Adrenal gland (tissue), 12 donors: ENCODE measurements around the gene GCNT3. TPM values are rescaled to one million over a fixed set of nuclear protein-coding genes. Genes with fewer than 3 reads are reported as not detected.
"Not testable (repeated sequence)": the region's sequence is repeated elsewhere in the genome, so short reads cannot be mapped to it uniquely, and the experiment has no call there.

ENCODE experiments used
- DNase-seq, 7 donors: peaks; one replicate each; pipeline ENCODE4 v3.0.0-alpha.2; 2019 to 2020
- H3K27ac ChIP-seq, 5 donors: fragments of 200-600 bp; sonication (generic) in 4 of 5; 1 replicate in 3 of 5; 2 replicates in 2 of 5; pipeline versions ENCODE4 v1.5.1 to v1.8.0; 2016 to 2020; ENCODE audit warnings: mild to moderate bottlenecking in 1 of 5
- H3K27me3 ChIP-seq: fragments of 200-600 bp; 2 replicates; pipeline ENCODE4 v1.8.0; 2021
- H3K36me3 ChIP-seq, 2 donors: fragments of 200-600 bp; replicated peaks in 1 of 2; 1 replicate in 1 of 2; 2 replicates in 1 of 2; pipeline versions ENCODE4 v1.5.1 to v1.8.0; 2018 to 2022
- H3K4me1 ChIP-seq, 2 donors: fragments of 200-600 bp; replicated peaks in 1 of 2; 1 replicate in 1 of 2; 2 replicates in 1 of 2; pipeline versions ENCODE4 v1.5.1 to v1.8.0; 2018 to 2021
- H3K4me3 ChIP-seq, 4 donors: fragments of 200-600 bp; sonication (generic) in 3 of 4; one replicate each; pipeline ENCODE4 v1.5.1; 2016 to 2018
- H3K9me3 ChIP-seq, 3 donors: fragments of 200-600 bp; sonication (generic) in 1 of 3; replicated peaks in 1 of 3; 1 replicate in 2 of 3; 2 replicates in 1 of 3; pipeline versions ENCODE4 v1.5.1 to v1.8.0; 2016 to 2021
- CTCF ChIP-seq, 6 experiments: fragments of 450-650 bp in 4 of 6; fragments of 200-600 bp in 2 of 6; sonication (generic) in 1 of 6; IDR thresholded peaks; 1 replicate in 5 of 6; 2 replicates in 1 of 6; pipeline versions ENCODE4 v1.5.1 to v1.8.0; 2016 to 2021; ENCODE audit warnings: antibody characterized with exemption in 6 of 6, mild to moderate bottlenecking in 2 of 6, moderate library complexity in 1 of 6
- POLR2A ChIP-seq, 2 donors: fragments of 450-650 bp; IDR thresholded peaks; one replicate each; pipeline ENCODE4 v1.6.1; 2017; ENCODE audit warnings: antibody characterized with exemption in 2 of 2, mild to moderate bottlenecking in 2 of 2, moderate library complexity in 1 of 2
- WGBS, 4 donors: extraction: QIAGEN DNeasy Blood & Tissue Kit in 2 of 4; methylation state at CpG; one replicate each; pipeline versions ENCODE4 v1.1.5 to v1.1.7; 2013 to 2017; 5-methylcytosine and 5-hydroxymethylcytosine counted together
- intact Hi-C, 2 donors: fragments of 100-400 bp; cut with DNase I; formaldehyde crosslinking; loops; one replicate each; pipeline versions ENCODE4 v1.14.1 to v1.15.0; 2022 to 2023
- polyA plus RNA-seq, 3 donors: library from polyadenylated mRNA; stranded (reverse); fragments of 200-250 nt in 2 of 3; fragments of 350-450 nt in 1 of 3; fragmentation: Illumina TruSeq in 1 of 3; extraction: RNeasy Lipid Tissue Mini Kit (QIAGEN cat#74804) in 1 of 3; gene quantifications; one replicate each; pipeline ENCODE4 v1.2.3, GENCODE V29; 2013 to 2014
- total RNA-seq, 9 donors: library from RNA; depleted of rRNA in 4 of 9; stranded (reverse); fragments of >200 nt in 4 of 9; fragments of 120-200 nt in 1 of 9; fragmentation: NEBNext Ultra II Directional in 1 of 9; extraction: Animal tissue kit (Norgen Biotek cat#: 25700) in 1 of 9; gene quantifications; one replicate each; pipeline versions ENCODE4 v1.1.0 to v1.2.4, GENCODE V29; 2013 to 2023
- donor health status: healthy with polysubstance abuse.
- donor health status: Bipolar disorder and iron deficiency.
- donor health status: DM: yes; HTN: yes; CAD: no.
- donor health status: DM: no; HTN: no; CAD: no.
- donor health status: DM: no; HTN: no; CAD: no.
- donor health status: DM: yes; HTN: yes; CAD: no.

Gene GCNT3
- total and polyA plus RNA-seq, 12 donors, result 0.03 to 14.1 (median 0.78) TPM; not detected in 1

- Histone ChIP-seq H3K4me1 (no peaks in the 10 kb centered on the region), H3K9me3 (no peaks in the 10 kb centered on the region), H3K36me3 (no peaks in the 10 kb centered on the region), H3K4me3 (no peak overlapping the region), H3K27ac (no peak overlapping the region), H3K27me3 (no peaks in the 10 kb centered on the region)
- DNase-seq, result peak in 3 of 7 donors; percentile 25 to 30 (median 29)
- TF ChIP-seq POLR2A (IDR thresholded peaks at IDR 0.05) (no peak), CTCF (IDR thresholded peaks at IDR 0.05) (peak; percentile 14 to 47 (median 38))
- intact Hi-C loops, result no loop called here
- 34 to 57% (median 50%) methylated on average over 4 of the region's 4 CpGs for WGBS, 4 donors
Observed at GRCh38 chr15:59632714-59633113, 21.1 kb downstream of the GCNT3 start.

- no peaks in the 10 kb centered on the region for H3K4me1 ChIP-seq
- H3K9me3 ChIP-seq, result no peaks in the 10 kb centered on the region
- TF ChIP-seq POLR2A (IDR thresholded peaks at IDR 0.05), result no peak
- TF ChIP-seq CTCF (IDR thresholded peaks at IDR 0.05), result no peak
- no peak overlapping the region for H3K27ac ChIP-seq
- 70 to 91% (median 81%) methylated on average over 3 of the region's 3 CpGs for WGBS, 4 donors
- H3K4me3 ChIP-seq, result no peak overlapping the region
- intact Hi-C loops, result loop anchor here in 1 of 2 donors (5.0 kb wide), 1 partner anchor 99 kb away; no protein-coding TSS in a partner anchor
- H3K27me3 ChIP-seq, result no peaks in the 10 kb centered on the region
- no peak for DNase-seq
- peaks cover 0 to 10% of the 10 kb centered on the region in 2 donors for H3K36me3 ChIP-seq
Observed at GRCh38 chr15:59636184-59636583, 24.6 kb downstream of the GCNT3 start.

- H3K27ac ChIP-seq, H3K4me1 ChIP-seq, H3K4me3 ChIP-seq, DNase-seq, H3K9me3 ChIP-seq, H3K27me3 ChIP-seq: not testable (repeated sequence)
- peaks cover 0 to 10% of the 10 kb centered on the region in 2 donors for H3K36me3 ChIP-seq
- intact Hi-C loops, result loop anchor here in 1 of 2 donors (5.0 kb wide), 1 partner anchor 100 kb away; no protein-coding TSS in a partner anchor
- 92 to 98% (median 95%) methylated on average over 2 of the region's 2 CpGs for WGBS, 4 donors
Observed at GRCh38 chr15:59637507-59637906, 25.9 kb downstream of the GCNT3 start.

GRCh38 chr15:59642351-59642750 is 30.8 kb downstream of the GCNT3 start:
- peaks cover 0 to 35% of the 10 kb centered on the region in 2 donors for H3K36me3 ChIP-seq
- intact Hi-C loops, result no loop called here
- WGBS, 4 donors, result 78 to 88% (median 79%) methylated on average over 2 of the region's 2 CpGs

More at GRCh38 chr15:59642351-59642750, 30.8 kb downstream of the GCNT3 start:
- no peaks in the 10 kb centered on the region for H3K27me3 ChIP-seq
- TF ChIP-seq POLR2A (IDR thresholded peaks at IDR 0.05) (no peak), CTCF (IDR thresholded peaks at IDR 0.05) (peak in 2 of 6 experiments; percentile 13 to 23)
- H3K4me3 ChIP-seq, result no peak overlapping the region
- no peaks in the 10 kb centered on the region for H3K9me3 ChIP-seq
- no peak for DNase-seq
- H3K4me1 ChIP-seq, result no peaks in the 10 kb centered on the region
- H3K27ac ChIP-seq, result no peak overlapping the region
